Activated CD8-positive, alpha-beta memory T cell treated with anti-CD3 and anti-CD28 coated beads, Interleukin-2, amount 10 ng/mL, durations not matched to agents 7 days and 5 days (primary cell): ENCODE results near the gene RAB33A. TPM values are rescaled to one million over a fixed set of nuclear protein-coding genes. Genes with fewer than 3 reads are reported as not detected.

ENCODE experiments used
- ATAC-seq: fragments of 150-1000 bp; cut with Tn5 transposase; one replicate; pipeline ENCODE4 v1.10.0; 2021; ENCODE audit warnings: moderate library complexity
- CTCF ChIA-PET: fragments of 350-600 bp; sonication (Branson Sonifier 250); formaldehyde crosslinking; loops from one replicate; lab custom pipeline; 2021; ENCODE audit warnings: antibody characterized with exemption; lab: Charles Lee
- DNase-seq: peaks from one replicate; pipeline ENCODE4 v3.0.0-alpha.2; 2020
- H3K27ac Mint-ChIP-seq: one replicate; pipeline ENCODE4 v1.8.0; 2021; ENCODE audit warnings: mild to moderate bottlenecking, mixed read lengths
- H3K27me3 Mint-ChIP-seq: one replicate; pipeline ENCODE4 v1.8.0; 2021; ENCODE audit warnings: mixed read lengths
- H3K36me3 Mint-ChIP-seq: one replicate; pipeline ENCODE4 v1.8.0; 2021; ENCODE audit warnings: mild to moderate bottlenecking, mixed read lengths
- H3K4me1 Mint-ChIP-seq: one replicate; pipeline ENCODE4 v1.8.0; 2021; ENCODE audit warnings: mixed read lengths
- H3K4me3 Mint-ChIP-seq: one replicate; pipeline ENCODE4 v1.8.0; 2021; ENCODE audit warnings: mild to moderate bottlenecking, moderate library complexity, mixed read lengths
- H3K9me3 Mint-ChIP-seq: one replicate; pipeline ENCODE4 v1.8.0; 2022; ENCODE audit warnings: low read depth, mixed read lengths
- total RNA-seq, 2 experiments: library from RNA; stranded (reverse); gene quantifications; one replicate each; pipeline ENCODE4 v1.2.3, GENCODE V29; 2021

RAB33A gene
- total RNA-seq, 2 experiments from 2014 or later = 38.8 to 41.1 TPM

GRCh38 chrX:130159776-130160175 lies 12.0 kb upstream of the RAB33A start:
- Mint-ChIP-seq H3K27ac (no peak overlapping the region), H3K4me3 (no peak overlapping the region)
- CTCF ChIA-PET = interaction anchor here (2.3 kb wide), 1 partner anchor 79 kb away, joined by 12 read pairs; no protein-coding TSS in a partner anchor

GRCh38 chrX:130162094-130162735 lies 9.5 kb upstream of the RAB33A start:
- no peak overlapping the region for H3K4me3 Mint-ChIP-seq
- H3K27me3 Mint-ChIP-seq = no peaks in the 10 kb centered on the region
- H3K4me1 Mint-ChIP-seq = peaks cover 40% of the 10 kb centered on the region
- H3K36me3 Mint-ChIP-seq = peaks cover 3% of the 10 kb centered on the region
- H3K9me3 Mint-ChIP-seq = no peaks in the 10 kb centered on the region
- DNase-seq = no peak
- CTCF ChIA-PET = interaction anchor here (0.7 to 0.9 kb wide), 3 partner anchors 30 to 80 kb away, joined by 3 to 4 read pairs (median 4); no protein-coding TSS in a partner anchor
- no peak for ATAC-seq
- H3K27ac Mint-ChIP-seq = no peak overlapping the region

More at GRCh38 chrX:130159776-130160175, 12.0 kb upstream of the RAB33A start:
- H3K4me1 Mint-ChIP-seq = peaks cover 32% of the 10 kb centered on the region
- H3K36me3 Mint-ChIP-seq = peaks cover 8% of the 10 kb centered on the region
- no peaks in the 10 kb centered on the region for H3K9me3 Mint-ChIP-seq
- ATAC-seq (no peak), DNase-seq (no peak)
- no peaks in the 10 kb centered on the region for H3K27me3 Mint-ChIP-seq

GRCh38 chrX:130163398-130163797 lies 8.4 kb upstream of the RAB33A start:
- peak overlapping the region; percentile 13 for H3K4me3 Mint-ChIP-seq
- no peak for ATAC-seq
- H3K9me3 Mint-ChIP-seq = no peaks in the 10 kb centered on the region
- peaks cover 41% of the 10 kb centered on the region for H3K4me1 Mint-ChIP-seq
- DNase-seq = no peak
- CTCF ChIA-PET = interaction anchor here (0.7 to 1.5 kb wide), 3 partner anchors 11 to 81 kb away, joined by 3 to 4 read pairs (median 3); no protein-coding TSS in a partner anchor
- no peaks in the 10 kb centered on the region for H3K27me3 Mint-ChIP-seq
- peaks cover 3% of the 10 kb centered on the region for H3K36me3 Mint-ChIP-seq
- H3K27ac Mint-ChIP-seq = no peak overlapping the region

DNA sequence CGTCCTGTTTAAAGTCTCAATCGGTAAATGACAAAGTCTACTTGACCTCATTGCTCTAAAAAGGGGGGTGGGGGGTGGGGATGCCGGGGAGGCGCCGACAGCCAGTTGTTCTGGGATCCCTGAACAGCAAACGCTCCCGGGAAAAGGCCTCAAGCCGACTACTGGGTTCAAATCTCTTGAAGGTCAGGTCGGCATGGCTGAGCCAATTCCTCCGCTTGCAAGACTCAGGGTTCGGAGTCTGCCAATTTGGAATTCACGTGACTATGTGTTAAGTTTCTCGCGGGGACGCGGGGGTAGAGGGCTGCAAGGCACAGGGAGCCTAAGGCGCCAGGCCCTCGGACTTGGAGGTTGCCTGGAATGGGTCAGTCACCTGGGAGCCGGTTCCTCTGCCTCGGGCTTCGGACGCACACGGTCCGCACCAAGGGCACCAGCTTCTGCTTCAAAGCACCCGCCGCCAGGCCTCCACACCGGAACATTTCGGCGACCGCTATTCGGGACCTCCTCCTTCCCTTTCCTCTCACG lies 6.5 kb upstream of the RAB33A start:
- H3K4me3 Mint-ChIP-seq = peak overlapping the region; percentile 84
- peak overlapping the region; percentile 97 for H3K27ac Mint-ChIP-seq
- peaks cover 3% of the 10 kb centered on the region for H3K36me3 Mint-ChIP-seq
- H3K9me3 Mint-ChIP-seq = no peaks in the 10 kb centered on the region
- H3K27me3 Mint-ChIP-seq = no peaks in the 10 kb centered on the region
- no peak for ATAC-seq
- DNase-seq = no peak
- peaks cover 35% of the 10 kb centered on the region for H3K4me1 Mint-ChIP-seq
- CTCF ChIA-PET = interaction anchor here (0.8 to 1.5 kb wide), 7 partner anchors 21 to 105 kb away, joined by 3 to 7 read pairs (median 4); no protein-coding TSS in a partner anchor

- DNase-seq (peak; percentile 95), ATAC-seq (peak; percentile 93)
- peak within 1 kb of the TSS; percentile 84 for H3K4me3 Mint-ChIP-seq
- H3K27ac Mint-ChIP-seq = peak within 1 kb of the TSS; percentile 97
- CTCF ChIA-PET = interaction anchor here (0.8 to 1.3 kb wide), 6 partner anchors 20 to 105 kb away, joined by 3 to 7 read pairs (median 4); no protein-coding TSS in a partner anchor
- no peaks in the 10 kb centered on the region for H3K27me3 Mint-ChIP-seq
- H3K9me3 Mint-ChIP-seq = no peaks in the 10 kb centered on the region
- H3K36me3 Mint-ChIP-seq = peaks cover 3% of the 10 kb centered on the region
- H3K4me1 Mint-ChIP-seq = peaks cover 38% of the 10 kb centered on the region
These were observed 5.9 kb upstream of the RAB33A start, which contains the start of gene AIFM1 for GRCh38 chrX:130165703-130166502. Gene AIFM1 (minus strand): TSS chrX:130165841. CDS start chrX:130165656, 185 bp downstream.

DNA sequence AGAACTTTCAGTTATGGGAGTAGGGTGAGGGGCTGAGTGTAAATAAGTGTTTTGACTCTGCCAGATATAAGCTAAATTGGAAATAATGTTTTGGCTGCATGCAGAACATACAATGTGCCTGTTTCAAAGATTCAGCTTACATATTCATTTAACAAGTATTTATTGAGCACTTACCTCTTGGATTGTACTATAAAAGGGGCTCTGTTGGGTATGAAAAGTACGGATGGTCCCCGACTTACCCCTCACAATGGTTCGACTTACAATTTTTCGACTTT lies 5.3 kb upstream of the RAB33A start:
- Mint-ChIP-seq H3K4me1 (peaks cover 38% of the 10 kb centered on the region), H3K27ac (peak overlapping the region; percentile 97), H3K36me3 (peaks cover 3% of the 10 kb centered on the region), H3K9me3 (no peaks in the 10 kb centered on the region), H3K27me3 (no peaks in the 10 kb centered on the region), H3K4me3 (peak overlapping the region; percentile 84)
- DNase-seq (no peak), ATAC-seq (no peak)
- CTCF ChIA-PET = no interaction called here

- DNase-seq (no peak), ATAC-seq (no peak)
- H3K4me3 Mint-ChIP-seq = peak overlapping the region; percentile 84
- peaks cover 2% of the 10 kb centered on the region for H3K36me3 Mint-ChIP-seq
- no peaks in the 10 kb centered on the region for H3K9me3 Mint-ChIP-seq
- peak overlapping the region; percentile 97 for H3K27ac Mint-ChIP-seq
- peaks cover 36% of the 10 kb centered on the region for H3K4me1 Mint-ChIP-seq
- CTCF ChIA-PET = interaction anchor here (0.7 kb wide), 1 partner anchor 243 kb away, joined by 3 read pairs; no protein-coding TSS in a partner anchor
- no peaks in the 10 kb centered on the region for H3K27me3 Mint-ChIP-seq
These were observed 4.7 kb upstream of the RAB33A start for GRCh38 chrX:130167040-130167439.

- H3K9me3 Mint-ChIP-seq = no peaks in the 10 kb centered on the region
- peaks cover 31% of the 10 kb centered on the region for H3K4me1 Mint-ChIP-seq
- DNase-seq = peak; percentile 88
- peak overlapping the region; percentile 92 for H3K4me3 Mint-ChIP-seq
- peaks cover 16% of the 10 kb centered on the region for H3K36me3 Mint-ChIP-seq
- H3K27me3 Mint-ChIP-seq = no peaks in the 10 kb centered on the region
- peak overlapping the region; percentile 98 for H3K27ac Mint-ChIP-seq
- peak; percentile 84 for ATAC-seq
- CTCF ChIA-PET = interaction anchor here (1.2 to 5.6 kb wide), 6 partner anchors 12 to 245 kb away, joined by 3 to 30 read pairs (median 4); no protein-coding TSS in a partner anchor
These were observed 863 bp upstream of the RAB33A start for GRCh38 chrX:130170752-130171445.

- Mint-ChIP-seq H3K4me3 (peak overlapping the region; percentile 92), H3K9me3 (no peaks in the 10 kb centered on the region), H3K36me3 (peaks cover 27% of the 10 kb centered on the region), H3K4me1 (peaks cover 37% of the 10 kb centered on the region), H3K27me3 (no peaks in the 10 kb centered on the region), H3K27ac (peak overlapping the region; percentile 98)
- no peak for ATAC-seq
- DNase-seq = peak; percentile 43
- CTCF ChIA-PET = interaction anchor here (0.7 to 5.6 kb wide), 6 partner anchors 13 to 91 kb away, joined by 3 to 30 read pairs (median 4); no protein-coding TSS in a partner anchor
These were observed 524 bp downstream of the RAB33A start for GRCh38 chrX:130172127-130172845.

GRCh38 chrX:130173190-130173895 lies 1.6 kb downstream of the RAB33A start:
- ATAC-seq (peak; percentile 34), DNase-seq (peak; percentile 86)
- H3K36me3 Mint-ChIP-seq = peaks cover 36% of the 10 kb centered on the region
- H3K27me3 Mint-ChIP-seq = no peaks in the 10 kb centered on the region
- CTCF ChIA-PET = interaction anchor here (0.7 to 5.6 kb wide), 5 partner anchors 19 to 112 kb away, joined by 3 to 30 read pairs (median 3); no protein-coding TSS in a partner anchor
- peaks cover 46% of the 10 kb centered on the region for H3K4me1 Mint-ChIP-seq
- H3K27ac Mint-ChIP-seq = peak overlapping the region; percentile 98
- H3K4me3 Mint-ChIP-seq = peak overlapping the region; percentile 92
- H3K9me3 Mint-ChIP-seq = no peaks in the 10 kb centered on the region

- Mint-ChIP-seq H3K27ac (peak overlapping the region; percentile 98), H3K36me3 (peaks cover 38% of the 10 kb centered on the region), H3K9me3 (no peaks in the 10 kb centered on the region), H3K27me3 (no peaks in the 10 kb centered on the region), H3K4me1 (peaks cover 46% of the 10 kb centered on the region), H3K4me3 (peak overlapping the region; percentile 92)
- CTCF ChIA-PET = interaction anchor here (0.6 to 5.6 kb wide), 6 partner anchors 11 to 113 kb away, joined by 3 to 30 read pairs (median 3); no protein-coding TSS in a partner anchor
- ATAC-seq (no peak), DNase-seq (no peak)
These were observed 2.4 kb downstream of the RAB33A start for GRCh38 chrX:130174045-130174704.
